ENCODE results near the gene GPC5.

Gene GPC5

DNA sequence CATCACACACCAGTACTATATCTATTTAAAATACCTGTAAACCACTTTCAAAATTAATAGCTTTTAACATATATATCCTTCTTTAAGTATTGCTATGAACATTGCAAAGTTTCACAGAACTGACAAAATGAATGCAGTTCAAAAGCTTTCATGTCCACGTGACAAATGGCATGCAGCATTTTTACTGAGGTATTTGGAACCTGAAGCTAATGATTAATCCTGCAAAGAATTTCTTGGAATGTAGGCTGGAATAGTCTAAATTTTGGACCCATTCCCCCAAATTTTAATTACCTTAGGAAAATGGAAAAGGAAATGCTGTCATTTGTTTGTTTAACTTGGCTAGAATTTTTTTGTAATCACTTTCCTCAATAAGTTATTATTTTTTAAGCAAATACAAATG lies 1404.4 kb downstream of the GPC5 start:
- no peak for DNase-seq

- no peak for DNase-seq
Observed at GRCh38 chr13:92804346-92804745, 1405.9 kb downstream of the GPC5 start.

- DNase-seq = no peak
Observed at GRCh38 chr13:92804926-92805325, 1406.5 kb downstream of the GPC5 start.

DNA sequence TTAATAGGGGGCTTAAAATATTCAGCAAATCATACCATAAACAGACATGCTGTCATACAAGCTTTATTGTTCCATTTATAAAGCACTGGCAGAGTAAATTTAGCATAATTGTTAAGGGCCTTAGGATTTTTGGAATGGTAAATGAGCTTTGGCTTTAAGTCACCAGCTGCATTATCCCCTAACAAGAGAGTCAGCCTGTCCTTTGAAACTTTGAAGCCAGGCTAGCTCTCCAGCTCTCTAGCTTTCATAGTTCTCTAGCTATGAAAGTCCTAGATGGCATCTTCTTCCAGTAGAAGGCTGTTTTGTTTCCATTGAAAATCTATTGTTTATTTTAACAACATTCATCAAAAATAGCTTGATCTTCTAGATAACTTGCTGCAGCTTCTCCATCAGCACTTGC lies 1407.3 kb downstream of the GPC5 start:
- DNase-seq = no peak

DNA sequence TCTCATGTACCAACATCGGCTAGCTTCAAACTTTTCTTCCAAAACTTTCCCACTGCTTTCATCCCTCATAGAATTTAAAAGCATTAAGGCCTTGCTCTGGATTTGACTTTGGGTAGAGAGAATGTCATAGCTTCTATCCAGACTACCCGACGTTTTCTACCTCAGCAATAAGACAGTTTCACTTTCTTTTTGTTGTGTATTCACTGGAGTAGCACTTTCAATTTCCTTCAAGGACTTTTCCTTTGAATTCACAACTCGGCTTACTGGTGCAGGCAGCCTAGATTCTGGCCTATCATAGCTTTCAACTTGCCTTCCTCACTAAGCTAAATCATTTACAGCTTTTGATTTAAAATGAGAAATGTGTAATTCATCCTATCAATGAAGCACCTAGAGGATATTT lies 1407.8 kb downstream of the GPC5 start:
- DNase-seq = no peak

GRCh38 chr13:92807353-92807752 lies 1408.9 kb downstream of the GPC5 start:
- no peak for DNase-seq

DNA sequence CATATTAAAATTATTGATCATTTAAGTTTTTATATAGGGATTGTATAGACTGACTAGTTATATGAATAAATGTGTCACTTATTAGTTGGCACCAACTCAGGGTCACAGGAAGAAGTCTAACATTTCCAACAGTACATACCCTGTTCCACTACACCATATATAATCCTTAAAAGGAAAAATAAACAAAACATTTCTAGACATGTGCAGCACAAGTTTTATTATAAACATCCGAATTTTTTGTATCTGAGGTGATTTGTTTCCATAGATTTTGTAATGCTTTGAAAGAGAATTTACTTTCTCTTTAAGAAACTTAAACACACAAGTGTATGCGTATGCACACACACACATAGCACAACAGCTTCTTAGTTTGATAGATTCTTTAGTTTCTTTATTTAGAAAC lies 1409.5 kb downstream of the GPC5 start:
- DNase-seq = no peak

DNA sequence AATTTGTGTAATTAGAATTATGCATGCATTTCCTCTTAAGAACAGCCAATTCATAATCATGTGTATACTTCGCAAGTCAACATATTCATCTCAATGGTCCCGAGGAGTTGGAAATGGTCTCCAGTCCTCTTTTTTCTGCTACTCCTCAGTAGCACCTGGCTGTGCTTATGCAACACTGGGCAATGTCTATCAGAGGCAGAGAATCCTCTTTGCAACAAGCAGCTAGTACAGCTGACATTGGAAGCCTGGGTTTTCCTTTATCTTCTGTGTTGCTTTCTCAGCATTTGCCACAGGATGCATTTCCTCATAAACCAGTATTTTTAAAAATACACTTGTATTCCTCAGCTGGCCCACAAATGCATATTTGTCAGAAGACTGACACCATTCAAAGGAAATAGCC lies 1422.9 kb downstream of the GPC5 start:
- DNase-seq = no peak

DNA sequence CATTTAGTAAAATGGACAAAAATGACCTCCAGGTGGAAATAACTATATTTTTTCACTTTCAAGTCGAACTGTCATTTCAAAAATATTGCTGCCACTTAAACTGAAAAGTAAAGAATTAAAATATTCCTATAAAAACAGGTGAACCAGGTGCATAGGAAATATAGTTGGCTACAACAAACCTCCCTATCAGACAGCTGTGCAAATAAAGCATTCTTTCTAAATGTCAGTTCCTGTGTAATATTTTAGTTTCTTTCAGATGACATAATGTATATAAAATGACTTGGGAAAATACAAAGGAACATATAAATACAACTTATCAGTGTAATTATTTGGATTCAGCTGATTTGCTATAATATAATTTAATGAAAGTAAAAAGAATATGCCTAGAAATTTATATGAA lies 1424.6 kb downstream of the GPC5 start:
- no peak for DNase-seq

GRCh38 chr13:92825938-92826596 lies 1427.6 kb downstream of the GPC5 start:
- no peak for DNase-seq

DNA sequence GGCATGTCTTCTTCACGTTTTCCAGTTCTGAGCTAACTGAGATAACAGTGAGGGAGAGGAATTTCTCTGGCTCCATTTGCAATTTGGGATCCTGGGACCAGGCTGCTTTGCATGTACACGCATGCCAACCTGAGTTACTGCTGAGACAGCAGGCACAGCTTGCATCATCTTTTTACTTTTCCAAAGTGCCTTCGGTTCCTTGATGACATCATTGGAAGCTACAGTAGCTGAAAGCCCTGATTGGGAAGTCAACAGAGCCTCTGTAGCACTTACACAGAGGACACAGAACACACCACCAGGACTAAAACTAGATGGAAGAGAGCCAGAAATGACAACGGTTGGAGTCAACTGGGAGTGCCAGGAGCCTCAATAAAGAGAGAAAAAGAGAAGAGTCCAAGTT lies 1429.1 kb downstream of the GPC5 start:
- DNase-seq = no peak

DNA sequence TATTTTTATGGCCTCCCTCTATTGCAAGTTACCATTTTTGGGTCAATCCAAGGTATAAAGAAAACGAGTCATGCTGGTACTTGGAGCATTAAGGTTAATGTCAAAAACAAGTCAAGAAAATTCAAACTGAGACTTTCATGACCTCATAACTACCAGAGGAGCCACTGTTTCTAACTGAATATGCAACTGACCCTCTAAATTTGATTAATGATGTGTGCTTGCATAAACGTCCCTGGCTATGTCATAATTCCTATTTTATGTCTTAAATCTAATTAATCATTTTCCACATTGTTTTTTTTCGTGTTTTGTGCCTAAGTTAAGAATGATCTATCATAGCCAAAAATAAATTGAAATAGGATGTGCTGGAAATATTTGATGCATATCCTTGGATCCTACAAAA lies 1431.5 kb downstream of the GPC5 start:
- DNase-seq = no peak

- no peak for DNase-seq
Observed at GRCh38 chr13:92830821-92831220, 1432.4 kb downstream of the GPC5 start.

GRCh38 chr13:92833071-92833470 lies 1434.7 kb downstream of the GPC5 start:
- no peak for DNase-seq

GRCh38 chr13:92836171-92836570 lies 1437.8 kb downstream of the GPC5 start:
- no peak for DNase-seq

DNA sequence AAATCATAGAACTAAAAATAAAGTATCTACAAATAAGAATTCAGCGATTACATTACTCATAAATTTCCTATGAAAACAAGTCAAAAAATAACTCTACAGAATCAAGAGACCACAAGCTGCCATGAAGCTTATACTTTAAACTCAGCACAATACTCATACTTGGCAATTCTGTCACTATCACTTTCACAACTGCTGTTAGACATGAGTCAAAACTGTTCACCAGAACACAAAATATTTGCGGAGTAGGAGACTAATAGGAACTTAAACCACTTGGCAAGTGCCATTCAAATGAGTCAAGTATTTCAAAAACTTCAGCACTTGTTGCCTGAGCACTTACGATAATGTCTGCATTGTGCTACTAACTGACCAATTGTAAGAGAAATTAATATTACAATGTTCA lies 1440.4 kb downstream of the GPC5 start:
- no peak for DNase-seq

DNA sequence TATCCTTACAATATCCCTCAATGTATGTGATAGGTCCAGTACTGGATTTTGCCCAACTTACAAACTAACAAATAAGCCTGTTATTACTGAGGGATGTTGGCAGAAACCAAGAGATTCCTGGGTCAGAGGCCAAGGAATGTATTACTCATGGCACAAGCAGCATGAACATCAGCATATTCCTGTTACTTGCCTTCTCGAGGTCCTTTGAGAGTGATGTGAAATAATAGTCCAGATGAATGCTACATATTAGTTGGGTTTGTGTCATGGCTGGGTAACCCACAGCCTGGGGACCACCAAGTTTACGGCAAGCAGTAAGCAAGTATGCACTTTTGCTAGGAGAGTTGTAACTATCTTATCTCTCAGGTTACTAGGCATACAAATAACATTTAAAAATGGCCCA lies 1443.7 kb downstream of the GPC5 start:
- no peak for DNase-seq

DNA sequence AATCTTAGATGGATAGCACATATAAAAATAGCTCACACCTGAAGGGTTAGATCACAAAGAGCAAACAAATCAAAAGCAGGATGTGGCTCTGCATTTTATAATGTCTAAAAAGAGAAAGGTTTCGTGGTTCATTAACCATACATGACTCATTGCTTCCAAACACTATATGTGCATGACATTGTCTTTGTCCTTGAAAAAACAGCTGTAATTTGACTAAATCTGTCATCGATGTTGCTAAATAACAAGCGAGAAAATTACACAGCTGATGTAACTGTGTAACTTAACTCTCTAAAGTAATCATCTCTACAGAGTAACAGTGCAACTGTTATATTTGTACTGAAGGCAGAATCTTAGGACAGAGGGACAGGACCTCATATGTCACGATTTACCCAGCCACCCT lies 1445.1 kb downstream of the GPC5 start:
- DNase-seq = no peak

DNA sequence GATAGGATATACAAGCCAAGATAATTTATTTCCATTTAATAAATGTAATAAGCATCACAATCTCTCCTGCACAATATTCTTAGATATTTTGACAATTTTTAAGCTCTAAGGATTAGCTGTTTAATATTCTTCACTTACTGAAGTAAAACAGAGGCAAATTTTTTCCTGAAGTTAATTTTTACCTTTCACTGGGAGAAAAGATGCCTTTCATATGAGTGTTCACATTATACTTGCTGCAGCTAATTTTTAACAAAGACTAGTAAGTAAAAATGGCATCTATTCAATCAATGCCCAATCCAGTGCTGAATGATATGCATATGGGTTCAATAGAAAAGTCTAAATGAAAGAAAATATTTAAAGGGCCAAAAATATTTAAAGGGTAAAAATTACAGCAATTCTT lies 1451.0 kb downstream of the GPC5 start:
- no peak for DNase-seq

DNA sequence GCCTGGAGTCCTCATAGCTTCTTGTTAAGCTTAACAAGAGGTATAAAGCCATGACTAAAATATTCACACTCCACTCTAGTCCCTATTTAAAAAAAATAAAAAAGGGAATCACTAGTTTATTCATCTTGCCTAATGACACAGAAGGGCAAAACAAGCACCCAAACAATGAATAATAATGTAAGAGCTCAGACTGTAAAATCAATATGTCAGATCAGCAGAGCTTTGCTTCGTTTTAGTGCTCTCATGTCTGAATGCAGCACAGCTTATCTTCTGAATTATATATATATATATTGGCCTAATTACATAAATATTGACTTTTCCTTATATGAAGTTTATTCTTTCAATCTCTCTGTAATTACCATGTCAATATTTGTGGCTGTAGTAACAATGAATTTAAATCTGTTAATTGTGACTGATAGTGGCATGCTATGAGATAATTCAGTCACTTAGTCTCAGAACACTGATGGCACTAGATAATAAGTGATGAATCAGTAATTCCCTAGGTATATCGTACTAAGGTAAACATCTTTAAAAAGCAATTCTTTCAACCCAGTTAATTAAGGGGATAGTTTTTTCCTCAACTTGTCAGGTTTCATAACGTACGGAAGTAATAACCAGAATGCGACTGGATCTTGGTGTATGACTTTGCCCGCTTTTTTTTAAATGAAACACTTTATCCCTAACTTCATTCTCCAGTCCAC lies 1466.3 kb downstream of the GPC5 start:
- no peak for DNase-seq

DNA sequence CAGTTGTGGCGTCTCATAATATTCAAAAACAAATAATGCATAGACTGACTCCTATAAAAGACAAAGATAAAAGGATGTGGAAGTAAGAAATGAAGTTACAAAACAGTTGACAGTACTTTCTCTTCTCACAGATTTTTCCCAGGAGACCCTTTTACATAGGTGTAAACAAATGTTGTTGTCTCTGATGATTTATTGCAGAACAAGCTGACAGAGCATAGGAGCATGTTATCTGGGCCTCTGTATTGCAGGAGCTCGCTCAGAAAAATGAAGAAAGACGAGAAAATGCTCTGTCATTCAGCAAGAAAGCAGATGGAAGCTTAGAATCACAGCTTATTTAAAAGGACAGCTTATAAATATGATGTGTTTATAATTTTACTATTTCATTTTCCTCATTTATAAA lies 1474.6 kb downstream of the GPC5 start:
- no peak for DNase-seq

GRCh38 chr13:92886535-92887077 lies 1488.2 kb downstream of the GPC5 start:
- no peak for DNase-seq

DNA sequence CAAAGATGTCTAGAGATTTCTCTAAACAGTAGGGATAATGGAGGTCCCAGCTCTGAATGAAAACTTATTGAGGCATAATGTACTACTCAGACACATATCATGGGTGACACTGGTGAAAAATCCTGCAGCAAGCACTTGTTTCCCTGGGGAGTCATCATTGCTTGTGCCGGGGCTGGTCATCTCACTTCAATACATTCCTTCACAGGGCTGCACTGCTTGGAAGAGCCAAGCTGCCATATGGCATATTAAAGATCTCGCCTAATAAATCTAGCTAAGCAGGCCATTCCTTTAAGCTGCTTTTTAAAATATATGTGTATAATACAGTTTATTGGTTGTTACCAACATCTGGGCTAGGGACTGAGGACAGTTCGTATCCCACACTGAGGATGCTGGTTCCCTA lies 1496.0 kb downstream of the GPC5 start:
- DNase-seq = no peak

GRCh38 chr13:92896842-92897241 lies 1498.4 kb downstream of the GPC5 start:
- DNase-seq = no peak
